ENCODE measurements around the gene TNFRSF12A. TPM values are rescaled to one million over a fixed set of nuclear protein-coding genes. Genes with fewer than 3 reads are reported as not detected.

Gene TNFRSF12A
- total RNA-seq, 1 experiment from 2014 or later: 62.5 TPM

- H3K36me3 ChIP-seq (ENCODE audit: control insufficient read depth, insufficient read depth, low read length): no peaks in the 10 kb centered on the region; the same call in 1 of the 2 replicates
- H3K36me3 Mint-ChIP-seq (ENCODE audit: insufficient read depth, unreplicated experiment): peaks cover 47% of the 10 kb centered on the region
- DNase-seq: no peak
- H3K27ac Mint-ChIP-seq (ENCODE audit: unreplicated experiment): no peak overlapping the region
- intact Hi-C loops (cut with micrococcal nuclease; ENCODE audit: unreplicated experiment): no loop called here
- no TSS peak for BruUV-seq (replicated peaks)
- no peak for TF ChIP-seq CTCF (IDR thresholded peaks at IDR 0.05; ENCODE audit: insufficient read depth in 1 of 2, low read depth in 1 of 2, low read length in 1 of 2, severe bottlenecking in 1 of 2, unreplicated experiment in 1 of 2)
- H3K27me3 ChIP-seq (replicated peaks; ENCODE audit: control insufficient read depth, insufficient read depth, low read length): no peaks in the 10 kb centered on the region
- no peak overlapping the region for H3K4me3 Mint-ChIP-seq (ENCODE audit: unreplicated experiment)
- no peaks in the 10 kb centered on the region for H3K27me3 Mint-ChIP-seq (ENCODE audit: insufficient read depth, unreplicated experiment)
- POLR2A ChIA-PET: no interaction called here
- H3K9me3 ChIP-seq: no peaks in the 10 kb centered on the region
- no peaks in the 10 kb centered on the region for H3K9me3 Mint-ChIP-seq (ENCODE audit: unreplicated experiment)
- H3K4me1 ChIP-seq: peaks cover 4% of the 10 kb centered on the region; the same call in 1 of the 2 replicates
- CTCF ChIA-PET: no interaction called here
- H3K4me3 ChIP-seq (ENCODE audit: low read depth, low read length): no peak overlapping the region
- H3K4me1 Mint-ChIP-seq (ENCODE audit: low read depth, unreplicated experiment): no peaks in the 10 kb centered on the region
These were observed 45.7 kb upstream of the TNFRSF12A start for GRCh38 chr16:2974319-2975056.

DNA sequence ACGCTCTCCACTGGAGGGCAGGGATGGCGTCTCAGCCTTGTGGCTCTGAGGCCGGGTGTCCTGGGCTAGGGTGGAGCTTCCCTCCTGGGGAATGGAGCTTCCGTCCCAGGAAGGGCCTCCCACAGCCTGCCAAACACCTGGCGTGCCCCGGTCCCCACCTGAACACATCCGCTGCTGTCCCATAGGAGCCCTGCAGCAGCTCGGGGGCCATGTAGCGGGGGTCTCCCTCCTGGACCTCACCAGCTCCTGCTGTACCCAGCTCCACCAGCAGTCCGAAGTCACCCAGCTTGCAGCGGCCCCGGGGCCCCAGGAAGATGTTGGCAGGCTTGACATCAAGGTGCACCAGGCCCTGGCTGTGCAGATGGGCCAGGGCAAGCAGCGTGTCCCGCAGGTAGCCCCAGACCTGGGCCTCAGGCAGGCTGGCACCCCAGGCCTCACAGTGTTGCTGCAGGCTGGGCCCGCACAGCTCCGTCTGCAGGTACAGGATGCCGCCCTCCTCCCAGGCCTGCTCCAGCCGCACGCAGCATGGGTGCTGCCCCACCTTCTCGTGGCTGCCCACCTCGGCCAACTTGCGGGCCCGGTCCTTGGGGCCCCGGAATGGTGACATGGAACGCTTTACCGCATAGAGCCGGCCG, 44.9 kb upstream of the TNFRSF12A start:
- no peaks in the 10 kb centered on the region for H3K27me3 ChIP-seq (replicated peaks; ENCODE audit: control insufficient read depth, insufficient read depth, low read length)
- Mint-ChIP-seq H3K4me1 (ENCODE audit: low read depth, unreplicated experiment) (no peaks in the 10 kb centered on the region), H3K27ac (ENCODE audit: unreplicated experiment) (no peak overlapping the region), H3K9me3 (ENCODE audit: unreplicated experiment) (no peaks in the 10 kb centered on the region), H3K4me3 (ENCODE audit: unreplicated experiment) (no peak overlapping the region), H3K27me3 (ENCODE audit: insufficient read depth, unreplicated experiment) (no peaks in the 10 kb centered on the region), H3K36me3 (ENCODE audit: insufficient read depth, unreplicated experiment) (peaks cover 42% of the 10 kb centered on the region)
- DNase-seq: no peak
- intact Hi-C loops (cut with micrococcal nuclease; ENCODE audit: unreplicated experiment): no loop called here
- ChIA-PET CTCF (no interaction called here), POLR2A (no interaction called here)
- no peak for TF ChIP-seq CTCF (IDR thresholded peaks at IDR 0.05; ENCODE audit: insufficient read depth in 1 of 2, low read depth in 1 of 2, low read length in 1 of 2, severe bottlenecking in 1 of 2, unreplicated experiment in 1 of 2)
- H3K9me3 ChIP-seq: no peaks in the 10 kb centered on the region
- H3K36me3 ChIP-seq (ENCODE audit: control insufficient read depth, insufficient read depth, low read length): no peaks in the 10 kb centered on the region; the same call in 1 of the 2 replicates
- no peak overlapping the region for H3K4me3 ChIP-seq (ENCODE audit: low read depth, low read length)
- H3K4me1 ChIP-seq: peaks cover 4% of the 10 kb centered on the region; the same call in 1 of the 2 replicates
- BruUV-seq (replicated peaks): no TSS peak

DNA sequence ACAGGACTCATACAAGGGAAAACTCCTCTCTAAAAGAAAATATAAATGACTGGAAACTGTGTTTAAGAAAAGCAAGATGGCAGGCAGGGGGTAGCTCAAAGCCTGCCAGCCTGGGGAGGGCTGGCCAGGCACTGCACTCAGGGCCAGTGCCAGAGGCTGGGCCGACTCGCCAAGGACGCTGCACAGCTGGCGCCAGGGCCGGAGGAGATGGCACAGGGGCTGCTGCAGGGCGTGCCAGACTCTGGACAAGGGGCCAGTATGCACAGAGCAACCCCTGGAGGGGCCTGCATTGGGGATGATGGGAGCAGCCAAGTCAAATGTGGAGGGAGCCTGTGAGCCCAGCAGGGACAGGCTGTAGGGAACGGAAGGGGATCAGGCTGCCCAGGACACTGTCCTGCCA, 44.0 kb upstream of the TNFRSF12A start:
- H3K36me3 ChIP-seq (ENCODE audit: control insufficient read depth, insufficient read depth, low read length): no peaks in the 10 kb centered on the region; the same call in 1 of the 2 replicates
- H3K9me3 ChIP-seq: no peaks in the 10 kb centered on the region
- CTCF ChIA-PET: no interaction called here
- no peak overlapping the region for H3K4me3 Mint-ChIP-seq (ENCODE audit: unreplicated experiment)
- no peaks in the 10 kb centered on the region for H3K9me3 Mint-ChIP-seq (ENCODE audit: unreplicated experiment)
- POLR2A ChIA-PET: no interaction called here
- peaks cover 42% of the 10 kb centered on the region for H3K36me3 Mint-ChIP-seq (ENCODE audit: insufficient read depth, unreplicated experiment)
- no peaks in the 10 kb centered on the region for H3K4me1 Mint-ChIP-seq (ENCODE audit: low read depth, unreplicated experiment)
- no peaks in the 10 kb centered on the region for H3K27me3 Mint-ChIP-seq (ENCODE audit: insufficient read depth, unreplicated experiment)
- intact Hi-C loops (cut with micrococcal nuclease; ENCODE audit: unreplicated experiment): no loop called here
- no TSS peak for BruUV-seq (replicated peaks)
- H3K4me3 ChIP-seq (ENCODE audit: low read depth, low read length): no peak overlapping the region
- H3K27me3 ChIP-seq (replicated peaks; ENCODE audit: control insufficient read depth, insufficient read depth, low read length): no peaks in the 10 kb centered on the region
- no peak overlapping the region for H3K27ac Mint-ChIP-seq (ENCODE audit: unreplicated experiment)
- peaks cover 8% of the 10 kb centered on the region for H3K4me1 ChIP-seq
- TF ChIP-seq CTCF (IDR thresholded peaks at IDR 0.05; ENCODE audit: insufficient read depth in 1 of 2, low read depth in 1 of 2, low read length in 1 of 2, severe bottlenecking in 1 of 2, unreplicated experiment in 1 of 2): no peak
- DNase-seq: no peak

All from Caco-2 (cell line).